Measurements from ENCODE around the gene TNRC18. TPM values are rescaled to one million over a fixed set of nuclear protein-coding genes. Genes with fewer than 3 reads are reported as not detected.
A peak's percentile ranks its signal among the peaks of the same experiment; 100 is the strongest.

The TNRC18 gene
- total RNA-seq, 1 experiment from 2014 or later, result 16.3 TPM

DNA sequence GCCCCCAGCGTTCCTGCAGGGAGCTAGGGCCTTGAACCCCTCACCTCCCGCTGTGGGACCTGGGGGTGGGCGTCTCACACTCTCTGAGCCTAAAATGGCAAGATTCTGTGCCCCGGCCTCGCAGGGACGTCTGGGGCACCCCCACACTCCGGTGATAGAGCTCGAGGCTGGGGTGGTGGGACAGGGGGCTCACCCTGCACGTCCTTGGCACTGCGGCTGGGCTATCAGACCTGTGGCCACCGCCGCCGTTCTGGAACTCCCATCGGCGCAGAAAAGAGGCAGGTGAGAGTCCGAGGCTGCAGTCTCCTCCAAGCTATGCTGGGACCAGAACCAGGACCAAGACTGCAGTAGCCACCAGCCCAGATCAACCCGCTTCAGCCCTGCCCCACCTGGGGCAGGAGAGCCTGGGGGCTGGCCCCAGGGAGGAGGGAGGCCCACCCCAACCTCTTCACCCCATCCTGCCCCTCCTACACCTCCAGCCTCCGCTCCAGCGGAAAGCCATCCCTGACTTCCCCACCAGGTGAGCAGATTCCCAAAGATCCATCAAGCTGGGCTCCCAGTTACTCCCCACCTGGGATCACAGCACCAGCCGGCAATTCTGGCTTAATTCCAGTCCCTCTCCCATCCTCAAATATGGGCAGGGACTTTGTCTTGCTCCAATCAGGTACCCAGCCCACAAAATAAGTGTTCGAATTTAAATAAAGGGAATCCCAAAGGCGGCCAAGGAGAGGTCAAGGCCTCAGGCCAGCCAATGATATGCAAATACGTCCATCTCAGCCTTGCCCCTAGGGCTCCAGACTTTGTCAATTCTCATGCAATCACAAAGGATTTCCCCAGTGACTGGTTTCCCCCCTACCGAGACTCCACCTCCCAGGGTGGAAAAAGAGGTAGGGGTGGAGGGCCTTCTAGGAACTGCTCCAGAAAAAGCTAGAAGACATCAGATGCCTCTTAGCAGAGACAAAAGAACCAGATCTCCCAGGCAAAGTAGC lies 16.4 kb downstream of the TNRC18 start:
- DNase-seq (ENCODE audit: low spot score), result no peak

DNA sequence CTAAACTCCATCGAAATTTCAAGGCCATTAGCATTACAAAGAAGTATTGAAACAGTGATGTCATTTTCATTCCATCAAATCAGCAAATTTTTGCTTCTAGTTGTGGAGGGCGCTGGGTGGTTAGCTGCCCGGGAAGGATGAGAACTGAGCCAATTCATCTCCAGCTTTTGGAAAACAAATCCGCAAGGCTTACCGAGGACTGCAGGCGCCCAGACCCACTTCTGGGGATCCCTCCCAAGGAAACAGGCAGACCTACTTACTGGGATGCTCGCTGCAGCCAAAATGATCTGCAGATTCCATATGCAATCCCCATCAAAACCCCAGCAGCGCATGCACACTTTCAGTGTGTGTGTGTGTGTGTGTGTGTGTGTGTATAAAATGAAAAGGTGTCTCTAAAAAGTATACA lies 19.2 kb downstream of the TNRC18 start:
- DNase-seq (ENCODE audit: low spot score), result no peak

DNA sequence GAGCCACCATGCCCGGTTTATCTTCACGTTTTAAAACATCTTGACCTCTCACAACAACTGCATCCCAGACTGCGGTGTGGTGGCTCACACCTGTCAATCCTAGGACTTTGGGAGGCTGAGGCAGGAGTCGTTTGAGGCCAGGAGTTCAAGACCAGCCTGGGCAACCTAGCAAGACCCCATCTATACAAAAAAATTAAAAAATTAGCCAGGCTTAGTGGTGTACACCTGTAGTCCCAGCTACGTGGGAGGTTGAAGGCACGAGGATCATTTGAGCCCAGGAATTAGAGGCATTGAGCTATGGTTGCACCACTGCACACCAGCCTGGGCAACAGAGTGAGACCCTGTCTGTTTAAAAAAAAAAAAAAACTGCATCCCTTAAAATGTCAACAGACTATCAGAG lies 20.2 kb downstream of the TNRC18 start:
- DNase-seq (ENCODE audit: low spot score), result no peak

DNA sequence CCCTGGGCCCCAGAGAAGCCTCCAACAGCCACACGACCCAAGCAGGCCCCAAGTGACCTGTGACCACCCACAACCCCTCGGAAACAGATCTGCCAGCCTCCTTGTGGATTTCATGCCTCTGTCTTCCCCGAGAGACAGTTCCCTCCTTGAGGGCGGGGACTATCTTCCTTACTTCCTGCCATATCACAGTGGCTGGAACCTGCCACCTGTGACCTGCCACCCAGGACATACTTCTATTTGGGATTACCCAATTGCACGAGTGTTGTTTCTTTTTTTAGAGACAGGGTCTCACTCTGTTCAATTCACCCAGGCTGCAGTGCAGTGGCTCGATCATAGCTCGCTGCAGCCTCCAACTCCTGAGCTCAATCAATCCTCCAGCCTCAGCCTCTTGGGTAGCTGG lies 25.9 kb downstream of the TNRC18 start:
- peak; percentile 65 for DNase-seq (ENCODE audit: low spot score)

DNA sequence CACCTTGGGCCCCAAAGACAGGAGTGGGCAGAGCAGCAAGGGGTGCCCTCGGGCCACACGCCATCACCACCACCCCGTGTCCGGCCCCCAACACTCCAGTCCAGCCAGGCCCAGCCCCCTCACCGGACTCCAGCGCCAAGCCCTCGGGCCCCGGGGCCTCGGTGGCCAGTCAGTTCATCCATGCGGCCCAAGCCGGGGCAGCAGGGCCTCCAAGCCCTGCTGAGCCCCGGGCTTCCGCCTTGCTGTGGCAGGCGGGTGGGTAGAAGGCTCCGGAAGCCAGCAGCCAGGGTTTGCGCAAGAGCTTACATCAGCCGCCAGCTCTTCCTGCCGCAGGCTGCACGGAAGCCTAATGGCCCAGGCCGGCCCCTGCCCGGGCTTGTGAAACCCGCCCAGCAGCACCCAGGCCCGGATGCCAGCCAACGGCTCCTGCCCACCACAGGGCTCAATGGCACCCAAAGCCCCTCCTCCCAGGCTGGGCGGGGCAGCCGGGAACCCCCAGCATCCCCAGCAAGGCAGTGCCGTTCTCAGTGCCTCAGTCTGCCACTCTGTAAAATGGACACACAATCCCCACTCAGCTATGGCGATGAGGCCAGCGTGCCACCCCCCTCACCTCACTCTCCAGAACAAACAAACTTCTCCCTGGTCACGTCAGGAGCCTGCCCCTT lies 26.5 kb downstream of the TNRC18 start:
- peak; percentile 100 for DNase-seq (ENCODE audit: low spot score)

DNA sequence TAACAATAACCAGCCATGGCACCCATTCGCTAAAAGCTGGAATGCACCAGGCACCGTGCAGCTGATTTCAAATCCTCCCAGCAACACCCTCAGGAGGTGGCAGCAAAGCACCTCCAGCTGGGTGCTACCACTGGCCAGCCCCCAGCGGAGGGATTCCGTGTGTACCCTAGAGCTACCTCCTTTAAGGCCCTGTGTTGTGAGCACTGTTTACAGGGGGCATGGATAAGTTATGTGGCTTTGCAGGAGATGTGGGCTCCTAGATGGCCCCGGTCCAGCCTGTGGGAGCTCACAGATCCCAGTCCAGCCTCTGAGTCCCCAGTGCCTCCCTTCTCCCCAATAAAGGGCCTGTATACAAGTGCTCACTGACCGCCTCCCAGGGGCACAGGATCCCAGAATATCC lies 27.1 kb downstream of the TNRC18 start:
- DNase-seq (ENCODE audit: low spot score), result peak; percentile 83

DNA sequence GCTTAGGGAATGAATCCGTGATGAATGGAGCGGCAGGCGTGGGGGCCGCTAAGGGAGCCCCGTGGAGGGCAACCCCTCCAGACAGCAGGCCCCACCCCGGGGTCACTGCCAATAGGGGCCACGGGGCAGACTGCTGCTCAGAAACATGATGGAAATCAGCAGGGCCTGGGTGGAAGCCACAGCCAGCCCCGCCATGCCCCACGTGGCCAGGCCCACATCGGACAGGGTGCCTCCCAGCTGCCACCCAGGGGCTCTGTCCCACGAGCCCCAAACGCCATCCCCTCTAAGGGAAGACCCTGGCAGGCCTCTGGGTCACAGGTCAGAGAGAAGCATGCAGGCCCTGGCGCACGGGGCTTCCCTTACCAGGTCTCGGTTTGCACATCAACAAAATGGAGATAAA lies 28.4 kb downstream of the TNRC18 start:
- DNase-seq (ENCODE audit: low spot score), result no peak

DNA sequence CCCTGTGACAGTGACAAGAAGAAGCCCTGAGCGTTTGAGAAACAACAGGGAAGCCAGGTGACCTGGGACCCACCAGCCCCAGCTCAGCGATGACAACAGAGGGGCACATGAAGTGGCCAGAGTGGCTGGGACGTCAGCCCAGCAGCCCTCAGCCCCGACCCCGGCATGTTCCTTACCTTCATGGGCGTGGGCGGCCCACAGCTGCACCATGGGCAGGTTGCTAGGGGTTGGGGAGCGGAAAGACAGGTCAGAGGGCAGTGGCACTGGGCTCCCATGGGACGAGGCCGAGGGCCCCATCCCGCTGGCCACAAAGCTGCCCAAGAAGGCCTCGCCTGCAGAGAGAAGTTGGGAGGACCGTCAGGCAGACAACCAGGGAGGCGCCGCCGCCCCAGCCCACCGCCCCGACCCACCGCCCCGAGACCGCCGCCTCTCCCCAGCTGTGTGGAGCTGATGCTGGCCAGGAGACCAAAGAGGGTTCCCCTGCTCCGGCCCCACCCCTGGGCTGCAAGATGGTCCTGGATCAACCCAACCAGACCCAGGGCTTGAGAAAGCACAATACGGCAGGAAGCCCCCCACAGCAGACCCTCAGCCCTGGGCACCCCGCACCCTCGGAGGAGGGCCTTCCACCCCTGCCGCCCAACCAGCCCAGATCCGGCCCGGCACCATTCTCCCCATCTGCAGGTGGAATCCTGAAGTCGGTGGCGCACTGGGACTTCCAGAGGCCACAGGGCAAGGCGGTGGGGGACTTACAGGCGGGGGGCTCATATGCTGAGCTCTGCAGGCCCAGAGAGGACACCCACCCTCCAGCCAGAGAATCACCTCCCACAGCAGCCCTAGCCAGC lies 29.1 kb downstream of the TNRC18 start:
- no peak for DNase-seq (ENCODE audit: low spot score)

DNA sequence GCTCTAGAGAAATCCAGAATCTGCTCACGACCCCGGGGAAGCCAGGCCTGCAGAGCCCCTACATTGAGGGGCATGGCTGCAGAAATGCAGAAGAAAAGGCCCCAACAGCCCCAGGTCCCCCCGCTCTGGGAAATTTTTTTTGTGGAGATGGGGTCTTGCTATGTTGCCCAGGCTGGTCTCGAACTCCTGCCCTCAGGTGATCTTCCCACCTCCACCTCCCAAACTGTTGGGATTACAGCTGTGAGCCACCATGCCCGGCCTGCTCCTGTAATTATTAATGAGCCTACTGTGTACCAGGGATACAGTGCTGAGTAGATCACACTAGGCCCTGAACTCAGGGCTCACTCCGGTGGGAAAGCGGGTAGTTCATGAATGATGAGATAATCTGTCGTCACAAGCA lies 29.9 kb downstream of the TNRC18 start:
- DNase-seq (ENCODE audit: low spot score), result no peak

DNA sequence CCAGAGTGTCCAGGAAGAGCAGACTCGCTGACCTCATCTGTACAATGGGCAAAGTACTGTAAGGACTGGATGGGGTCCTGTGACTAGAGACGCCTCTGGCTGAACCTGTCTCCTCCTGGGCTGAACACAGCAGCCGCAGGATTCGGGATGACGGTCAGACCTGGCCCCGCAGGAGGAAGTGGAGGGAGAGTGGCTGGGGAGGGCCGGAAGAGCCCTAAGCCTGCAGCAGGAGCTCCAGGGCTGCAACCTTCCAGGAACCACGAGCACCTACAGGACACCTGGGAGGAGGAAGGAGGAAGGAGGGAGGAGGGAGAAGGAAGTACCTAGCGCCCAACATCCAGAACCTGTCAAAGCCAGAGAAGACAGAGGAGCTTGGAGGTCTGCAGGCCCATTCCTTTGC lies 30.3 kb downstream of the TNRC18 start:
- DNase-seq (ENCODE audit: low spot score), result no peak

DNA sequence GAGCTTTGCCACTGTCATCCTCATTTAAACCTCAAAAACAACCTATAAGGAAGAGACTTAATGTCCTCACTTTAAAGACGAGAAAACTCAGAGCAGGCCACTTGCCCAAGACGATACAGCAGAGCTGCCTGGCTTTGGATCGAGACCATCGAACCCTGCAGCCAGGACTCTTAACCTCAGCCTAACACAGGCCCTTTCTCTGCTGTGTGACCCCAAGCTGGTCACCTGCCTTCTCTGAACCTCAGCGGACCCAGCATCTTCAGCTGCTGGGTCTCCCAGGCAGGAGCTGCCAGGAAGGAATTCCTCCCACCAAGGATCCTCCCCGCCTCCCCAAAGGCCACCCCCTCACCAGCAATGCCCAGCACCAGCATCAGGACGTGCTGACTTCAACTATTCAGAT lies 32.7 kb downstream of the TNRC18 start:
- DNase-seq (ENCODE audit: low spot score), result no peak

DNA sequence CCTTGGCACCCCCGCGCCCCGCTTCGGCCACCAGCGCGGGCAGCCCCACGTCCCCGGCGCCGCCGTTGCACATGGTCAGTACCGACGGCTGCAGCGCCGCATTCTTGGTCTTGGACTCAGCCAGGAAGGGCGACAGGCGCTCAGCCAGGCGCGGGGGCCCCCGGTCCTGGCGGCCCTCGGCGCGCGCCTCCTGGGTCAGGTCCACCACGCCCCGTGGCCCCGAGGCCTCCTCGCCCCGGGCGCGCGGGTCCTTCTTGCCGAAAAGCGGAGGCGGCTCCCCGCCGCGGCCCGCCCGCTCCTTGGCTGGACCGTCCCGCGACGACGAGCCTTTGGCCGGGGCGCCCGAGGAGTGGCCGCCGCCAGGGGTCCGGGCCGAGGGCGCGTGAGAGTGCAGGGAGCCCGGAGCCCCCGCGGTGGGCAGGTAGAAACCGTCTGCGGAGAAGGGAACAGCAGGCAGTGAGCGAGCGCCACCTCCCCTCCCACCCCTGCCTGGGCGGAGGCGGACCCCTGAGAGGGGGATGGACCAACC lies 34.7 kb downstream of the TNRC18 start:
- DNase-seq (ENCODE audit: low spot score), result no peak

DNA sequence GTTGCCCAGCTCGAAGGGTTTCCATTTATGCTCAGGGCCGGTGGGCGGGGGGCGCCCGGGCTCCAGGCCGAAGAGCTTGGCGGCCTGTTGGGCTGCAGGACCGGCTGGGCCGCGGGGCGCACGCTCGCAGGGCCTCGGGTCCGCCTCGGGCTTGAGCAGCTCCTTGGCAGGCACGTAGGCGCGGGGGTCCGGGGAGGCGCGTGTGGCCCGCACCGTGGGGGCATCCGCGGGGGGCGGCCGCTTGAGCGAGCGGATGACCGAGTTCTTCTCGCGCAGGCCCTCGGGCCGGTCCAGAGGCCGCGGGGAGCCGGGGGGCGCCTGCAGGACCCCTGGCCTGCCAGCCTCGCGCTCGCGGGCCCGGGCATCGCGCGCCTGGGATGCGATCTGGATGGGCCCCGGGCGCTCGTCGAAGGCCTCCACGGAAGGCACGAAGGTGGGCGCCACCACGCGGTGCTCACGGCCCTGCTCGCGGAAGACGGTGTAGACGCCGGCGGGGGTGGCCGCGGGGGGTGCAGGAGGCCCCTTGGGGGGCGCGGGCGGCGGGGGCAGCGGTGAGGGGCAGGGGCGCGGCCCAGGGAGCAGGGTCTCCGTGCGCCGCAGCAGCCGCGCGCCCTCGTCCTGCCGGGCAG lies 35.2 kb downstream of the TNRC18 start:
- no peak for DNase-seq (ENCODE audit: low spot score)

DNA sequence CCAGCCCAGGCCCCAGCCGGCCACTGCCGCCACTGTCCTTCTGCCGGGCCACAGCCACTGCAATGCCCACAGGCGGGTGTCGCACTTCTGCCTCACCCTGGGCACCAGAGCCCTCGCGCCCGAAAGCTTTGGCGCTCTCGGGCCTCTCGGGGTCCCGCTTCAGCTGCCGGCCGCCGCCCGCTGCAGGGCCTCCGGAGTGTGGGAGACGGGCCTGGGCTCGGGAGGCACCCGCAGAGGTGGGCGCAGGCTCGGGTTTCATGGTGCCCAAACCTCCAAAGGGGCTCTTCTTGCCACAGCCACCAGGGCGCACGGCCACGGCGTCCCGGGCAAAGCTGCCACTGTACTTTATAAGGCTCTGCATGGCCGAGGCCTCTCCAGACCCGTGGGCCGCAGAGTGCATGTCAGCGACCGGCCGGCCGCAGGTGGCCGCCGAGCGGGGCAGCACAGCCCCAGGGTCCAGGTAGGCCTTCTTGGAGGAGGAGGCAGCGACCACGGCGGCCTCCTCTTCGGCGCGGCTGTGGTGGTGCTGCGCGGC lies 35.9 kb downstream of the TNRC18 start:
- DNase-seq (ENCODE audit: low spot score), result no peak

DNA sequence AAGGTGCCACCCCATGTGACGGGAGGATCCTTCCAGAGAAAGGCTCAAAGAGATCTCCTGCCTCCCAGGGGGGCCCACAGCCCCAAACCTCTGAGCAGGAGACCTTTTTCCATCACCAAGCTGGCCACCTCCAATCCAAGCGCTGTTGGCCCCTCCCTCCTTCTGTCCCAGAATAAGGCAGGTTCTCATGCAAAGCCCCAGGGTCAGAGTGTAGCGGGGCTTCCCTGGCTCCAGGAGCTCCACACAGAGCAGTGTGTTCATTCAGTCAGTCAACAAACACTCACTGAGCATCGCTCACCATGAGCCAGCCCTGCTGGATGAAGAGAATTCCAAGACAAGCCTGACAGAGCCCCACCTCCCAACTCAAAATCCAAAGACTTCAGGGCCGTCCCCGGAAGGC lies 39.0 kb downstream of the TNRC18 start:
- DNase-seq (ENCODE audit: low spot score), result no peak

DNA sequence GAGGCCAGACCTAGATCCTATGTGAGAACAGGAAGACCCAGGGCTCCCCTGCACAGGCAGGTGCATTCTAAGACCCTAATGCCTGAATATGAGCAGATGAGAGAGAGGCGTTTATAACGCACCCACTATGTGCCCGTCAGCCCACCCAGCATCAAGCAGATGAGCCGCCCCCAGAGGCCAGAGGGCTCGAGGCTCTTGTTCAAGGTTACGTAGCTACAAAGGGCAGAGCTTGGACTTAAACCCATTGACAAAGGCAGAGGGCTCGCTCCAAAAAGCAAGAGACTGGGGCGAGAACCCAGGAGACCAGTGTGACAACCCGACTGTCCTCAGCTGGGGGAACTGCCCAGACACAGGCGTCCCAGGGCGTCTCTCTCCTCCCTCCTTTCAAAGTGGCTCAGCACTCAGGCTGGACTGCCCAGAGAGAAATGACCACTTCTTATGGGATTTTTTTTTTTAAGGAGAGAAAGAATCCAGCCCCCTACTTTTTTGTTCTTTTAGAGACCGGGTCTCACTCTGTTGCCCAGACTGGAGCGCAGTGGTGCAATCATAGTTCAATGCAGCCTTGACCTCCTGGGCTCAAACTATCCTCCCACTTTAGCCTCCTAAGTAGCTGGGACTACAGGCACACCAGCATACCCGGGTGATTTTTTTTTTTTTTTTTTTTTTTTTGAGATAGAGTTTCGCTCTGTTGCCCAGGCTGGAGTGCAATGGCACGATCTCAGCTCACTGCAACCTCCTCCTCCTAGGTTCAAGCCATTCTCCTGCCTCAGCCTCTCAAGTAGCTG lies 40.1 kb downstream of the TNRC18 start:
- no peak for DNase-seq (ENCODE audit: low spot score)

DNA sequence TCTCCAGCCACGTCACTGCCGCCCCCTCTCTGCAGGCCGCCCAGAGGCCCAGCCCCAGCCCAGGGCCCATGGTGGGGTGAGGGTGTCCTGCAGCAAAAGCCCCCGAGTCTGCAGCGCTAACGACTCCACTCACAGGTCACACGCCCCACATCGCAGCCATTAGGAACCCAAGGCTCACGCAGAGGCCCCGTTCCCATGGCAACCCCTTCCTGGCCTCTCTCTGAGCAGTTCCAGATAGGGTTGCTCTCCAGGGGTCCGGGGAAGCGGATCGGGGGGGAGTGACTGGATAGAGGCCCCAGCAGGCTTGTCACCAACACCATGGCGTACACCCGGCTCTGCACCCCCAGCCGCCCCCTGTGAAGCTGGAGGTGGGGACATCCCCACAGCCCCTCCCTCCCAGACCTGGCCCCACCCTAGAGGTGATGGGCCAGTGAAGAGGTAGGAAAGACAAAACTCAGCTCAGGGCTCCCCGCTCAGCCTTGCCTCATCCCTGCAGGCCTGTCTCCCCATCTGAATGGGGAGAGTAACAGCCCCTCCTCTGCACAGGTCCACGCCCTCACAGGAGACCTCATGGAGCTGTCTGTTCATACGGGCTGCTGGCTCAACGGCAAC lies 41.2 kb downstream of the TNRC18 start:
- DNase-seq (ENCODE audit: low spot score), result no peak

DNA sequence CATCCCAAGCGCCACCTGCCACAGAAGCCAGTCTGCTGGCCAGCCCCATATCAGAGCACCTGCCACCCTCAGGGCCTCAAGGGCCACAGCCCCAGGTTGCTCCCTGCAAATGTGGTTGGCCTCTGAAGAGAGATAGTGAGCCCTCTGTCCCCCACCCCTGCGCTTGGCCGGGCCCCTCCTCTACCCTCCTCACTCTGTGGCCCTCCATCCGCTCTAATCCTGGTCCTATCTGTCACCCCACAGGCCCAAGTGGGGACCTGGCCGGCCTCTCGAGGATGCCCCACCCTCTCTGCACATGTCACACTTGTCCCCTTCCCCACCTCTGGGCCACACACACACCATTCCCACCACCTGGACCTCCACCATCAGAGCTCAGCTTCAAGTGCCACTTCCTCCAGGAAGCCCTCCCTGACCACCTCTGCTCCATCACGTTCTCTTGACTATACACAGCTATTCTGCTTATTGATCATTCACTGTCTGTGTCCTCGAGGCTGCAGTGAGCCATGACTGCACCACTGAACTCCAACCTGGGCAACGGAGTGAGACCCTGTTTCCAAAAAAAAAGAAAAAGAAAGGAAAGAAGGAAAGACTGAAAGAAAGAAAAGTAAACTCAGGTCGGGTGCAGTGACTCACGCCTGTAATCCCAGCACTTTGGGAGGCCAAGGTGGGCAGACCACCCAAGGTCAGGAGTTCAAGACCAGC lies 42.4 kb downstream of the TNRC18 start:
- no peak for DNase-seq (ENCODE audit: low spot score)

DNA sequence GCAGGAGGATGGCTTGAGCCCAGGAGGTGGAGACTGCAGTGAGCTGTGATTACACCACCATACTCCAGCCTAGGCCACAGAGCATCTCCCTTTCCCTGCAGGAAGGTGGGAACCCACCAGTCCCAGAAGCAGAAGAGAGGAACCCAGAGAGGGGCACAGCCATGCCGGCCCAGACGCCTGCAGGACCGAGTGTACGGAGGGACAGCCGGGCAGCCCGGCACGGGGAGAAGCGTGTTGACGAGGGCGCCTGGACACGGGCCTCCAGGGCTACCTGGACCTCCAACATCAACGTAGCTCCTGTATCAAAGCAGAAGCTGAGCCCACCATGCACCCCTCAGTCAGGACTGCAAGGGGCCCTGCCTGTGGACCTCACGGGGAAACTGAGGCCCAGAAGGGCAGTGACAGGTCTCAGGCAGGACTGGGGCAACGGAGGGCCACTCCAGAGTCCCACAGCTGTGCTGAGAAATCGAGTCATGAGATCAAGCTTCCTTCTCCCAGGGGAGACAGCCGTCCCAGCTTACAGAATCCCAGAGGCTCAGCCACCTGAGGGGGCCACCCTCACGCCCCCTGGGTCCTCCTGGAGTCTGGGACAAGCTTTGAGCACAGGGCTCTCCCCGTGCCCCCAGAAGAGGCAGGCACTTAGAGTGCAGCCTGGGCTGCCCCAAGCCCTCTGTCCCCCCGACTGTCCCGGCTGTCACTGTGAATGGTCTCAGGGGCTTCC lies 43.1 kb downstream of the TNRC18 start:
- no peak for DNase-seq (ENCODE audit: low spot score)

Data from H4 (cell line).